HG02970 (cell line): ENCODE results near the gene SSB.
A peak's percentile ranks its signal among the peaks of the same experiment; 100 is the strongest.
"Not testable (repeated sequence)": the region's sequence is repeated elsewhere in the genome, so short reads cannot be mapped to it uniquely, and the experiment has no call there.

Experiments
- ATAC-seq: cut with Tn5 transposase; IDR thresholded peaks from one replicate; pipeline ENCODE4 v1.9.1; 2021; ENCODE audit warnings: mild to moderate bottlenecking, moderate library complexity, moderate number of reproducible peaks; ENCODE audit not compliant: unreplicated experiment, low FRiP score

Gene SSB

GRCh38 chr2:169798718-169799592 is at the start of gene SSB:
TSS of gene SSB (plus strand) at chr2:169798871. CDS start at chr2:169800961, 2,090 bp downstream.
- peak; percentile 97 for ATAC-seq

GRCh38 chr2:169752752-169753151 is 45.9 kb upstream of the SSB start:
- ATAC-seq: no peak

- no peak for ATAC-seq
These were observed 43.4 kb upstream of the SSB start for GRCh38 chr2:169755083-169755870.

GRCh38 chr2:169756342-169756741 is 42.3 kb upstream of the SSB start:
- no peak for ATAC-seq

- ATAC-seq: no peak
These were observed 41.3 kb upstream of the SSB start for GRCh38 chr2:169757356-169757755.

- no peak for ATAC-seq
These were observed 40.9 kb upstream of the SSB start for GRCh38 chr2:169757778-169758177.

GRCh38 chr2:169759987-169760386 is 38.7 kb upstream of the SSB start:
- no peak for ATAC-seq

GRCh38 chr2:169760798-169761197 is 37.9 kb upstream of the SSB start:
- not testable (repeated sequence) for ATAC-seq

- ATAC-seq: no peak
These were observed 37.3 kb upstream of the SSB start for GRCh38 chr2:169761251-169761969.

GRCh38 chr2:169761970-169762292 is 36.7 kb upstream of the SSB start:
- ATAC-seq: no peak

GRCh38 chr2:169765523-169765922 is 33.1 kb upstream of the SSB start:
- no peak for ATAC-seq

GRCh38 chr2:169767243-169767888 is 31.3 kb upstream of the SSB start:
- ATAC-seq: no peak

- ATAC-seq: no peak
These were observed 30.2 kb upstream of the SSB start for GRCh38 chr2:169768262-169768995.

- ATAC-seq: no peak
These were observed 27.6 kb upstream of the SSB start for GRCh38 chr2:169771021-169771420.

GRCh38 chr2:169771612-169772011 is 27.1 kb upstream of the SSB start:
- no peak for ATAC-seq

GRCh38 chr2:169772651-169773050 is 26.0 kb upstream of the SSB start:
- ATAC-seq: no peak

- no peak for ATAC-seq
These were observed 23.3 kb upstream of the SSB start for GRCh38 chr2:169775354-169775753.

- no peak for ATAC-seq
These were observed 22.9 kb upstream of the SSB start for GRCh38 chr2:169775765-169776164.

GRCh38 chr2:169776252-169776761 is 22.4 kb upstream of the SSB start:
- no peak for ATAC-seq

- ATAC-seq: no peak
These were observed 20.2 kb upstream of the SSB start for GRCh38 chr2:169778446-169778845.
